Measurements from ENCODE around the gene DCN.

GRCh38 chr12:91179966-91180561, 2.6 kb downstream of the DCN start:
- TF ChIP-seq CTCF (IDR thresholded peaks at IDR 0.05) (no peak), POLR2A (IDR thresholded peaks at IDR 0.05) (no peak), POLR2AphosphoS5 (IDR thresholded peaks at IDR 0.05) (no peak)

Measured in prostate gland (tissue), 2 donors.